RWPE1 (cell line): ENCODE measurements around the gene GOPC.

Experiments
- CTCF ChIA-PET: fragments of 350-600 bp; sonication (Branson Sonifier 250); formaldehyde crosslinking; extraction: SDS; loops from one replicate; lab custom pipeline; 2021; lab: Yijun Ruan, JAX
- POLR2A ChIA-PET: fragments of 400-600 bp; formaldehyde crosslinking; extraction: SDS; loops from one replicate; lab custom pipeline; 2020; ENCODE audit warnings: antibody characterized with exemption; ENCODE audit not compliant: low non-redundant PET; lab: Yijun Ruan, JAX
- DNase-seq: peaks from one replicate; pipeline ENCODE4 v3.0.0; 2012; ENCODE audit warnings: low spot score
- H3K27ac ChIP-seq: fragments of 450-650 bp; 2 replicates; pipeline ENCODE4 v1.5.1; 2017
- CTCF ChIP-seq: fragments of 450-650 bp; conservative IDR thresholded peaks from 2 replicates; pipeline ENCODE4 v1.5.1; 2017; ENCODE audit warnings: low read depth, mild to moderate bottlenecking

Gene GOPC

GRCh38 chr6:117597755-117598154 lies 4.6 kb downstream of the GOPC start:
- TF ChIP-seq CTCF = no peak
- no peak overlapping the region for H3K27ac ChIP-seq
- DNase-seq = no peak
- ChIA-PET CTCF (no interaction called here), POLR2A (no interaction called here)

GRCh38 chr6:117595099-117595923 lies 7.0 kb downstream of the GOPC start:
- no peak overlapping the region for H3K27ac ChIP-seq
- CTCF ChIA-PET = no interaction called here
- no peak for TF ChIP-seq CTCF
- no peak for DNase-seq
- POLR2A ChIA-PET = no interaction called here

GRCh38 chr6:117592983-117593759 lies 9.1 kb downstream of the GOPC start:
- no peak for DNase-seq
- ChIA-PET CTCF (no interaction called here), POLR2A (no interaction called here)
- no peak overlapping the region for H3K27ac ChIP-seq
- TF ChIP-seq CTCF = no peak

DNA sequence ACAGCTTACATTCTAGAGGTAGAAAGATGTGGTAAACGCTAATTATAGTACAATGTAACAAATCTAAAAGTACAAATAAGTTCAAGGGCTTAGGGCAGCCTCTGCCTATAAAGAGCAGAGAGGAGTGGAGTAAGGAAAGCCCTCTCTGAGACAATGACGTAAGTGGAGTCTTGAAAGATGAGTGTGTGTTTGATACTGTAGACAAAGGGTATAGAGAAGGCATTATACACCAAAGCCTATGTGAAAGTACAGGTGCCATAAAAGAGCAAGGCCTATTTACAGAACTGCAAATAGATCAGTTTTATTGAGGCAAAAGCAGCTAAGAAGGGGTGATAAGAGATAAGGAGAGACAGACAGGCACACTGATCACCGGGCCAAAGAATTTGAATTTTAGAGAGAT lies 10.9 kb downstream of the GOPC start:
- no peak for DNase-seq
- TF ChIP-seq CTCF = no peak
- CTCF ChIA-PET = no interaction called here
- no peak overlapping the region for H3K27ac ChIP-seq
- POLR2A ChIA-PET = no interaction called here

GRCh38 chr6:117590447-117590846 lies 11.9 kb downstream of the GOPC start:
- no peak for TF ChIP-seq CTCF
- ChIA-PET CTCF (interaction anchor here (0.7 kb wide), 1 partner anchor 12 kb away, joined by 4 read pairs; no protein-coding TSS in a partner anchor), POLR2A (interaction anchor here (1.2 kb wide), 1 partner anchor 12 kb away, joined by 3 read pairs; the partner anchor contains the start of gene GOPC)
- H3K27ac ChIP-seq = no peak overlapping the region
- no peak for DNase-seq

DNA sequence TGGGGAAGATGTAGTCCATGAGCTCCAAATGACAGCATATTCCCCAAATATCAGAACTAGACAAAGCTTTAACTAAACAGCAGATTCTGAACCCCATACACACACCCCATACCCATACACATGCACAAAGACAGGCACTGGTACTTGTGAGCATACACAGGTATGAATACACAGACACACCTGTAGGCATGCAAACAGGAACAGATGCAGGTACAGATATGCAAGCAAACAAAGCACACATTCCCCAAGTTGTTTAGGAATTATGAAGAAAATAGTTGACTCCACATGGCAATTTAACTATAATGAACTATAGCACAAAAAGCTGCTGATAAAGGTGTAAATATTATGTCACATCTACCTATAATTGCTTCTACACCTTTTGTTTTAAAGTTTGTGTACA lies 16.7 kb downstream of the GOPC start:
- no peak for DNase-seq
- CTCF ChIA-PET = interaction anchor here (0.7 kb wide), 2 partner anchors 370 to 1092 kb away, joined by 4 to 5 read pairs; no protein-coding TSS in a partner anchor
- POLR2A ChIA-PET = no interaction called here
- no peak overlapping the region for H3K27ac ChIP-seq
- no peak for TF ChIP-seq CTCF
